ENCODE results near the gene OPRM1. TPM values are rescaled to one million over a fixed set of nuclear protein-coding genes. Genes with fewer than 3 reads are reported as not detected.

Gene OPRM1
- total RNA-seq, 1 donor from 2014 or later = not detected

- no peak for DNase-seq (ENCODE audit: extremely low read depth, low read depth, low spot score)
These were observed 228.6 kb downstream of the OPRM1 start for GRCh38 chr6:154267508-154268106.

GRCh38 chr6:154268486-154268885 lies 229.4 kb downstream of the OPRM1 start:
- DNase-seq (ENCODE audit: extremely low read depth, low read depth, low spot score) = no peak

DNA sequence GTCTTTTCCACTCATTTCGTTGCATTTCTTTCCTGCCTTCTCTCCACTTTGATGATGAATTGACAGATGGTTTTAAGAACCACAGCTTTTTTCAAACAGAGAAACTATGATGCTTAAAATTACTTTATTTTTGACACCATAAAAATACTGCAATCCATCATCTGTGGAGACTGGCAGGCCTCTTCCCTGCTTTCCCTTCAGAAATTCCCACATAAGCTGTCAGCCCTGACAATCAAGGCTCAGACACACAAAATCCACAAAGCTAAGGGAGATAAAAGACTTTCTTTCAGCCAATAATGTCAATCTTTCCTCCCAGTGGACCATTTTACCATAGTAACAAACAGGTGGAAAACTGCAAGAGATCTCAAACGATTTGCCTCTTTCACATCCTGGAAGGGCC lies 235.1 kb downstream of the OPRM1 start:
- DNase-seq (ENCODE audit: extremely low read depth, low read depth, low spot score) = no peak

DNA sequence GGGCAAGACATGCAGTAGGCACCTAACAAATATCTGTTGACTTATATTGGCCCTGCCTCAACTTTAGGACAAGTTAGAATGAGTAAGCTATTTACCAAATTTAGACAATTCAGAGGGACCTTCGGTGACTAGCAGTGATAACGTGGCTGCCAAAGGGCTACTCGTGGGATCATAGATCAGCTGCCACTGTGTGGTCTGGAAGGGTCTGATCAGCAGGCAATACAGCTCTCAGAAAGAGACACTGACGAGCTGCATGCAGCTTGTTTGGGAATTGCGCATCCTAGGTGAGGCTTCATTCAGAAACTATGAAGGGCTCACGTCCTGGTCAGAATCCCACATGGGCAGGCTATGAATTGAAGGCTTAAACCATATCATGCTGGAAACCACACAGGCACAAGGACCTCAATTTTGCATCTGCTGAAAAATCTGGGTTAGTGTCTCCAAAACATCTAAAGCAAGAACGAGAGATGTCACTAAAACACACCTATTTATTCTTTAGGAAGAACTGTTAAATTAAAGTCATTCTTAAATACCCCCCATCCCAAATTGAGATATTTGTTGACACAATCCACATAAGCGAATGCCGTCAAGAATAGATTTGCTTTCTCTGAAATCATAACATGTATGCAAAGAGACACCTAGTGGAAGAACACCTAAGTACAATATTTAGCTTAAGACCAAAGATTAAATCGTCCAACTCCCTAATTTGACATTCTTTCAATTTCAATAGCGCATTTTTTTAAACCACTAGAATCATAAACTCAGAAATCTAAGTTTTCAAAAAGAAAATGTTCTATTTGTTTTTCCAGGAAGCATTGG lies 238.0 kb downstream of the OPRM1 start:
- no peak for DNase-seq (ENCODE audit: extremely low read depth, low read depth, low spot score)

DNA sequence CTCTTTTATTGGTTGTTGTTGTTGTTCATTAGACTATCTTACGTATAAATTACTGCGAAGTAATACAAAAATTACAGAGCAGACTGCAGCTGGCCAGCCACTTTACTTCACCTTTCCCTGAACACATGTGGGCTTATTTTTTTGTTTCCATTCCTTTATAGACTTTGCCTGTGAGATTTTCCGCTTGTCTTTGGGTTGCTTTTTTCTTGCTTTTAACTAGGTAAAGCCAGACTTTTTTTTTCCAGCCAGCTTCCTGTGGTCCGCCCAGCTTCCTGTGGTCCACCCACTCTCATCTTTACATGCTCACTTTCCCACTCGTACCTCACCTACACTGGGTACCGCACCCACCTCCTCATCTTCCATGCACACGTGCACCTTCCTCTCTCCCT lies 238.6 kb downstream of the OPRM1 start:
- DNase-seq (ENCODE audit: extremely low read depth, low read depth, low spot score) = no peak

DNA sequence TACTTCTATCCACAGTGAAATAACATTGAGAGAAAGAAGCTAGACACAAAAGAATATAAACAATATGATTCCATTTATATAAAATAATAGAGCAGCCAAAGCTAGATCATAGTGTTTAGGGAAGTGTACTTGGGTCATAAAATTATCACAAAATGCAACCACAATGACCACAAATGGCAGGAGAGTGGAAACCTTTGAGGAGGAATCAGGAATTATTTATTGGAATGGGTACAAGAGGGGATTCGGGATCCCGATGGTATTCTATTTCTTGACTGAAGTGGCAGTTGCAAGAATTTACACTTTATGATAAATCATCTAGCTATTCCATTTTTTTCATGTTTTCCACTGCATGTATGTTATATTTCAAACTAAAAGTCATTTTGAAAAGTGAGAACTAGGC lies 241.5 kb downstream of the OPRM1 start:
- no peak for DNase-seq (ENCODE audit: extremely low read depth, low read depth, low spot score)

DNA sequence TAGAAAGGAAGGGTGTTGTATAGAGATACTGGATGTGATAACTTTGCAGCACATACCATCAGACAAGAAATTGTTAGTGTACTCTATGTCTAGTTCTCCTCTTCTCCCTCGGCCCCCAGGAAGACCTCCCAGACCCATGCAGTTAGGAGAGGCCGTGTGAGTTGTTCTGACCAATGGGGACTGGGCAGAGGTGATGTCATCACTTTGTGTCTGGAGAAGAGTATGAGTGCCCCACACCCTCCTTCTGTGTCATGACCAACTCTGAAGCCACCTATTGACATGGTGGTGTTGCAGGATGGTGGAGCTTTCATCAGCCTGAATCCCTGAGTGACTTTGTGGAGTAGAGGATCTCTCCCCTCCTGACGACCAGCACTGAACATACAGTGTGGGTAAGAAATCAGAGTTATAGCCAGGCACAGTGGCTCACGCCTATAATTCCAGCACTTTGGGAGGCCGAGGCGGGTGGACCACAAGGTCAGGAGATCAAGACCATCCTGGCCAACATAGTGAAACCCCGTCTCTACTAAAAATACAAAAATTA lies 245.3 kb downstream of the OPRM1 start:
- DNase-seq (ENCODE audit: extremely low read depth, low read depth, low spot score) = no peak

GRCh38 chr6:154285826-154286225 lies 246.8 kb downstream of the OPRM1 start:
- DNase-seq (ENCODE audit: extremely low read depth, low read depth, low spot score) = no peak

- DNase-seq (ENCODE audit: extremely low read depth, low read depth, low spot score) = no peak
These were observed 250.9 kb downstream of the OPRM1 start for GRCh38 chr6:154289818-154290508.

DNA sequence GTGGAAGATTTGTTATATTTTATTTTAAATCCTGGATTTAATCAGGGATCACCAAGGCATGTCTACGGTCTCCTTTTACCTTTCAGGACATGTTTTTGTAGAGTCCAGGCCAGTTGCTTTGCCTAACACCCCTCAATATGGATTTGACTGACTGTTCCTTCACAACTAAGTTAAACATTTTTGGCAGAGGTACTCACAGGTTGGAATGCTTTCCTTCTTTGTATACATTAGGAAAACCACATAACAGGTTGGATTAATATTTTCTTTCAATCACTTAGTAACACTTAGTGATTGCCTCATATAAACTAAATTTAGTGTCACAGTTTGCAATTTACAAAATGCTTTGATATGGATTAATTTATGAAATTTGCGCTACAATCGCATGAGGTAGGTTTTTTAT lies 253.0 kb downstream of the OPRM1 start:
- DNase-seq (ENCODE audit: extremely low read depth, low read depth, low spot score) = no peak

DNA sequence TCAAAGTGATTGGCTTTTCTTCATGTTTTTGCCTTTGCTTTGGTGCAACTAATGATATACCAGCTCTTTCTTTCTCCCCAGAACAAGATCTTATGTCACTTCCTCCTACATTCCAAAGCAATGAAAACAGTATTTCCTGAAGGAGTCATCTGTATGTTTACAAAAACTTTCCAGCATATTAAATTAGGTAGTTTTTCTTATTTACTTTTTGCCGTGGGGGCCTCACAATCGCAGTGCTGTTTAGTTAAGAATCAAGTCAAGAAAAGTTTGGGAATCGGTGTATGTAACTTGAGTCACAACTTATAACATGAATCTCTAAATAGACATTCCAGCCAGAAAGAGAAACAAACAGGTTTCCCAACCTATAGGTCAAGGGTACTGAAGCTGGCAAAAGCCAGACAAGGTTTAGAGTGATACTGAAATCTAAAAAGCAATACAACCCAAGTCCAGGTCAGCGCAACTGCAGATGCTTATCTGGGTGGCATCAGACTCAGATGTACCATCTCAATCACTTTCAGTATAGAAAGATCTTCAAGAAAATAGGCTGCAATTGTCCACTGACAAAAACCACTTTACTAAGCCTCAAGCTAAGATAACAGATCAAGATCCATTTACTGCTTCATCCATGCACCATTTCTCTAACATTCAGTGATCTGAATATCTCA lies 253.9 kb downstream of the OPRM1 start:
- peak; percentile 78 for DNase-seq (ENCODE audit: extremely low read depth, low read depth, low spot score)

DNA sequence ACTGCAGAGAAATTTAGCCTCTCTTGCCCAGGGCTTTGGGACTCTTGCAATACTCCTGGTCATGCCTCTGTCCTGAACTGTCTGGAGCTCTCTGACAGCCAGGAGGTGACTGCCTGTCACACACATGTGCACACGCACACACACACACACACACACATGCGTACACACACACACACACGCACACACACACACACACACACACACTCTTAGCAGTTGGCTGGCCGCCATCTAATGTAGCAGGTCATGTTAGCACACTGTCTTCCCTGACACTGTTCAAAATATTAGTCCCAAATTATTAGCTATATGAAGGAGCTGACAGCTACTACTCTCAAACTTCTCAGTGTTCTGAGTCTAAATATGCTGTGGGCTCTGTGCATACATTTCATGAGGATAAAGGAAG lies 256.7 kb downstream of the OPRM1 start:
- no peak for DNase-seq (ENCODE audit: extremely low read depth, low read depth, low spot score)

All from glomerular endothelial cell (primary cell).